Vagina (tissue), 2 donors: ENCODE data around the gene CORO2B.

ENCODE experiments used
- CTCF ChIP-seq, 3 experiments: fragments of 450-650 bp in 2 of 3; fragments of 200-600 bp in 1 of 3; sonication (generic) in 1 of 3; IDR thresholded peaks; one replicate each; pipeline ENCODE4 v1.5.1; 2017 to 2019; ENCODE audit warnings: antibody characterized with exemption in 3 of 3, mild to moderate bottlenecking in 2 of 3, moderate library complexity in 2 of 3
- POLR2A ChIP-seq, 2 donors: fragments of 450-650 bp; IDR thresholded peaks; one replicate each; pipeline ENCODE4 v1.6.1; 2017; ENCODE audit warnings: antibody characterized with exemption in 2 of 2, mild to moderate bottlenecking in 2 of 2, moderate library complexity in 2 of 2

DNA sequence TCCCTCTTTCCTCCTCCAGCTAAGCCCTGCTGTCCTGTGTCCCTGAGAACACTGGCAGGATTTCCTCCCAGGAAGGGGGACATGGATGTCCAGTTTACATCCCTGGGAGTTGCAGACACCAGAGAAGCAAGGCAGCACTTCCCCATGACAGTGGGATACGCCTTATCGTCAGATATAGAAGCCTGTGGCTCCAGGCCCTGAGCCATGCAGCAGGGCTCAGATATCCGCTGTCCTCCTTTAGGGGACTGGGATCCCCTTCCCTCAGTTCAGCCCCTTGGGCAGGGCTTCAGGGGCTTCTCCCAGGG is 16.4 kb downstream of the CORO2B start:
- no peak for TF ChIP-seq CTCF (IDR thresholded peaks at IDR 0.05)
- TF ChIP-seq POLR2A (IDR thresholded peaks at IDR 0.05), result no peak
